Measurements from ENCODE around the gene NPW.
A peak's percentile ranks its signal among the peaks of the same experiment; 100 is the strongest.
"Not testable (repeated sequence)": the region's sequence is repeated elsewhere in the genome, so short reads cannot be mapped to it uniquely, and the experiment has no call there.

The NPW gene

DNA sequence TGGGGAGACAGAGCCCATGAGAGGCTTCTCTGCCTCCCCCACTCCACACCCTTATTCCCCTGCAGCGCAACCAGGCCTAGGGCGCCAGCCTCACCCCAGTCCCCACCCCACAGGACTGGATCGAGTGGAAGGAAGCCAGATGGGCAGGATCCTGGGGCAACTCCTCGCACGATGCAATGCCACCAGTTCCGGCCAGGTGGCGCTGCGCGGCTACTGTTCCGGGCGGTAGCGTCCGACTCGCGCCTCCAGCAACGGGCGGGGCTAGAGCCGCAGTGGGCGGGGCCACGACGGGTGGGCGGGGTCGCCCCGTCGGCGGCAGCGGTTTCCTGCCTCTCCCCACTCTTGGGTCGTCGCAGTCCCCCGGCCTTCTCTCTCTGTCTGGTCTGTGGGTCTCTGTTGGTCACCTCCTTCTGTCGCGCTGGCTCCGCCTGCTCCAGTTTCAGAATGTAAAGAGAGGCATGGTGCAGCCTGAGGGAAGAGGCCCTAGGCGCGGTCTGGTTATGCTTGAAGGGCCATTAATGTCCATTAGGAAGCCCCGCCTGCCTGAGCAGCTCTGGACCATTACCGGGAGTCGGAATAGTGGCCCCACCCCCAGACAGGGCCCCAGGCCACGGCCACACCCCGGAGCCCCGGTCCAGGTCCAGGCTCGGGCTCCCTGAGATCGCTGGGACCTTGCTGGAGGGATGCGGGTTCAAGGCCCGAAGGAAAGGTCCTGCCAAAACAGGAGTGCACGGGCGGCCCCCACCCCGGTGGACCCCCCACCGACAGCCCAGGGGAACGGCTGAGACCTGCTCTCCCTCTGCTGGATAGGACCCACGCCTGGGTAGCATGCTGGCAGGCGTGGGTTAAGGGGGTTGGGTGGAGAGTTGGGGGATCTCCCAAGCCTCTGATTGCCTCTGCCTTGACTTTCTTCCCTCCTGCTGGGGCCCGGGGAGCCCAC is 3.8 kb downstream of the NPW start:
- DNase-seq: peak; percentile 75

DNA sequence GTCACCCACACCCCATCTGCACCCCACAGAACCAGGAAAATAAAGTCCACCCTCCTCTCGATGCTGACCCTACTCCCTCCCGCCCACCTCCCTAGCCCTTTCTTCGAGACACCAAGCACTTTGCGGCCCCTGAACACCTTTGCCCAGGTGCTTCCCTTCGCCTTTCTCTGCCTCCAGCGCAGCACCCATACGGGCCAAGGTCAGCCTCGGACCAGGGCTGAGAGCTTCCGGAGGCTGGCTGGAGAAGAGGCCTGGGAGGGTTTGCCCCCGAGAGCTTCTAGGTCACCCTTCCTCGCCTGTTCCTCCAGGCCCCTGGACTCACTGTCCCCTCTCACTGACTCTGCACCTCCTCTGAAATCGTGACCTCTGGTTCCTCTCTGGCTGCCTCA is 4.4 kb downstream of the NPW start:
- DNase-seq: no peak

DNA sequence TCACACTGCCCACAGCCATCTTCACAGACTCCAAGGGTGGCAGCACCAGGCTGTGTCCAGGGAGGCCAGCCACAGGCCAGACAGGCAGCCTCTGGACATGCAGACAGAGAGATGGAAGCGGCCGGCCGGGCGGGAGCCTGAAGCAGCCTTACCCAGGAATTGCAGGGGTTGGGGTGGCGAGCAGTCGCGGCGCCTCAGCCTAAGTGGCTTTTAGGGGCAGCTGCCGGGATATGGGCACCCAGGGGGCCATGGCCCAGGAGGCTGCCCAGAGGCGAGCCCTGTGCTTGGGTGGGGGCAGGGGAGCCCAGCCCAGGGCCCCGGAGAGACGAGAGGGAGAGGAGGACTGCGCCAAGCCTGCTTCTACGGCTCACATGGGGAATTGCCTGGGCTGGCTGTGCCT is 5.7 kb downstream of the NPW start:
- DNase-seq: no peak

DNA sequence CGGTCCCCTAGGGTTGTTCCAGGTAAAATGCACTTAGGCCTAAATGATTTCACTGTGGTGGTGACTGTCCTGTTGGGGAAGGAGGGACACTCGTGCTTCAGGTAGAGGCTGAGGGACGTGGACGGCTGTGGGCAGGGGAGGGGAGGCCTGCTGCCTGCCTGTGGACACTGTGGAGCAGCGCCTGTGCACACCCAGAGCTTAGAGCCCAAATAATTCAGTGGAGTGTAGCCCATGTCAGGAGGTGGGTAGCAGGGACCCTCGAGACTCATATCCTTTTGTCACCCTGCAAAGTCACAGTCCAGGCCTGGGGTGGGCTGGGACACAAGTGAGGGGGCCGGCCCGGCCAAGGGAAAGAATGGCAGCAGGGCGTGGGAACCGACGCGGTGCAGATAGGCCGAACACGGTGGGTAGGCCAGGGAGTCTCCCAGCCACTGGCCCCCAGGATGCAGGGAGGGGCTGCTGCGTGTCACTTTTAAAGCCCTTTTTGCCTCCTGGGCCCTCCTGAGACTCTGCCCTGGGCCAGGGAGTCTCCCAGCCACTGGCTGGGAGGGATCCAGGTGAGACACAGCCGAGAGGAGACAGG is 6.4 kb downstream of the NPW start:
- no peak for DNase-seq

DNA sequence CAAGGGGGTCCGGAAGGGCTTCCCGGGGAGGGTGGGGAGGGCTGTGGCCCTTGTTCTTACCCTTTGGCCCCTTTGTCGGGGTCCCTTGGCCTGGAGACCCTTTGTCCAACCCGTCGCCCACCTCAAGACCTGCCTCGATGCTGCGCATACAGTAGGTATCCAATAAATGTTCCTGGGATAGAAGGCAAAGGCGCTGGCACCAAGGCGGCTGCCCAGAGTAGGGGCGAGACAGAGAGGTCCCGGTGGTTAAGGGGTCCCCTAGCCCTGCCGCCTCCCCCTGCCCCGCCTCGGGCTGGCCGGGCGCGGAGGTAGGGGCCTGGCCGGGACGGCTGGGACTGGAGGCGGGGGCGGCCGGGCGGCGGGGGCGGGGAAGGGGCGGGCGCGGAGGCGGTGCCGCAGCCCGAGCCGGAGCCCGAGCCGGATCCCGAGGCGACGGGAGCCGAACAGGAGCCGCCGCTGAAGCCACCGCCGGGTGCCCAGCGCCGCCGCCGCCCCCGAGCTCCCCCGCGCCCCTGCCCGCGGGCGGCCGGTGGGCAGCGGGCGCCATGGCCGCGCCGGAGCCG is 7.0 kb downstream of the NPW start, which contains the start of gene NHERF2:
TSS of gene NHERF2 (plus strand) at position 442 of the 563 bp plus-strand sequence. CDS start at position 546, 104 bp downstream.
- DNase-seq: no peak

DNA sequence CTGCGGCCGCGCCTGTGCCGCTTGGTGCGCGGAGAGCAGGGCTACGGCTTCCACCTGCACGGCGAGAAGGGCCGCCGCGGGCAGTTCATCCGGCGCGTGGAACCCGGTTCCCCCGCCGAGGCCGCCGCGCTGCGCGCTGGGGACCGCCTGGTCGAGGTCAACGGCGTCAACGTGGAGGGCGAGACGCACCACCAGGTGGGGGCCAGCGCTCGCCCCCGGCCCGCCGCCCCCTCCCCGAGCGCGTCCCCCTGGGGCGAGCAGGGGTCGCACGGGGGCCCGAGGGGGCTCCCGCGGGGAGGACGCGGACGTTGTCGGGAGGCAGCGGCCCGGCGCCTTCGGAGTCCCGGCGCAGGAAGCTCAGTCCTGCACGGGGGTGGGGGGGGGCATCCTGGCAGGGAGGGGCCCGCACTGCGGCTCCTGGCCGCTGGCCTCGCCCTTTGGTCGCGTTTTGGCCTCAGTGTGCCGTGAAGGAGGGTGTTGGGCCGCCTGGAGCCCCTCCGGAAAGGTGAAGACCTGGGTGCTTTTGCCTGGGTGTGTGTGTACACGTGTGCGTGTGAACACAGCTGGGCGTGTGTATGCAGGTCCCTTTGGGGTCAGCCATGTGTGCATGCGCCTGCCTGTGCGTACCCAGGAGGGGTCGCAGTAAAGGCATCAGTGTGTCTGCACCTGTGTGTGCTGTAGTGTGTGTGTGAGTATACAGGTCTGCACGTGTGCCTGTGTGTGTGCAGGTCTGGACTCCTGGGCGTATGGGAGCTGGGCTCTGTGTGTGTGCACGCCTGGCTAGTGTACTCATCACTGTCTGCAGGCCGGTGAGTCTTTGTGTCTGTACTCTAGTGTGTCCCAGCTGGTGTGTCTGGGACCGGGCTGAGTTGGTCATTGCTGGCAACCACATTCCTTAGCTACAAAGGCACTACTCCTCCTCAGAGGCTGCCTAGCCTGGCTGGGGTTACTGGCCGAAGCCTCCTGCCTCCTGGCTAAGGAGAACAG is 7.7 kb downstream of the NPW start:
- DNase-seq: peak; percentile 49

DNA sequence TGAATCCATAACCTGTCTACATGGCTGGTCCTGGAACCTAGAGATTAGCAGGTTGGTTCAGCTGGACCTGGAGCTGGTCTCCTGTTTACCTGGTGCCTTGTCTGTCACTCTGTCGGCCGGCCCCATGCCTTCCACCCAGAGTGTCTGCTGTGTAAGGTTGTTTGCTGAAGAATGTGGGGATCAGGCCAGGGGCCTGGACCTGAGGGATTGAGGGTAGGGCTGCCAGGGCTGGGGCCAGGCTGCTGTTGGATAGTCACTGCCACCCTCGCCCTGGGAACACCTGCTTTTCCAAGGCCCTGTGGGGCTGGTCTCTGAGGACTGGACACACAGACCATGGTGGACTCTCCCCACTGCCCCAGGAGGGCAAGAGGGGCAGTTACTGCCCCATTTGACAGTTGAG is 8.6 kb downstream of the NPW start:
- DNase-seq: no peak

DNA sequence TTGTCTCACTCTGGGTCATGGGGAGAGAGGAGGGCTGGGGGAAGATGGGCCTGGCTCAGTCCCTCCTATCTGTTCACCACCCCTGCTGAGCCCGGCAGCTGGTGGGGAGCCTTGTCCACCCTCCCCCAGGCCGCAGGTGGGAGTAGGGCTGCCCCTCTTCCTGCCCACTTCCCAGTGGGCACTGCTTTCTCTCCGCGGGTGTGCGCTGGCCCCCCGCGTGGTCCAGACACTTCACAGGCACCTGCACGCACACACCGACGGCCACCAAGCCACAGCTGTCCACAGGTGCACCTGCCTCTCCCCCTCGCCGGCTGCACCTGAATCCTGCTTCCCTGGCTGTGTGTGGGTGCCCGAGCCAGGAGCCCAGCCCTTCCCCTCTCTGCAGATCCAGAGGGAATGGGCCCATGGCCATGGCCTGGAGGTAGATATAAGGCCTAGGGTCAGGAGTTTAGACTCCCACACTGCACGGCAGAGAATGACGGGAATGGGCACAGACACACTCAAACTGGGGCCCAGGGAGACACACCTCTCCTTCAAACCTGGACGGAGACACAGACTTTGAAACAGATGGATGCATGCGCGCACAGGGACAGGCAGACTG is 9.1 kb downstream of the NPW start:
- no peak for DNase-seq

DNA sequence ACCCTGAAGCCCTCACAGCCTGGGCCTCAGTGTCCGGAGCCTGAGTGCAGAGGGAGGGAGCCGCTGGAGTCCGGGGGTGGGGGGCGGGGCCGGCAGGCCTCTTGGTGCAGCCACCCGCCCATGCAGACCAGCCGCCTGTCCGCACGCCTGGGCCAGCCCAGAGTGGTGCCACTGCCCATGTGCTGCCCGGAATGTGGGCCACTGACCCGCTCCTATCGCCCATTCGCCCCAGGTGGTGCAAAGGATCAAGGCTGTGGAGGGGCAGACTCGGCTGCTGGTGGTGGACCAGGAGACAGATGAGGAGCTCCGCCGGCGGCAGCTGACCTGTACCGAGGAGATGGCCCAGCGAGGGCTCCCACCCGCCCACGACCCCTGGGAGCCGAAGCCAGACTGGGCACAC is 9.8 kb downstream of the NPW start:
- no peak for DNase-seq

DNA sequence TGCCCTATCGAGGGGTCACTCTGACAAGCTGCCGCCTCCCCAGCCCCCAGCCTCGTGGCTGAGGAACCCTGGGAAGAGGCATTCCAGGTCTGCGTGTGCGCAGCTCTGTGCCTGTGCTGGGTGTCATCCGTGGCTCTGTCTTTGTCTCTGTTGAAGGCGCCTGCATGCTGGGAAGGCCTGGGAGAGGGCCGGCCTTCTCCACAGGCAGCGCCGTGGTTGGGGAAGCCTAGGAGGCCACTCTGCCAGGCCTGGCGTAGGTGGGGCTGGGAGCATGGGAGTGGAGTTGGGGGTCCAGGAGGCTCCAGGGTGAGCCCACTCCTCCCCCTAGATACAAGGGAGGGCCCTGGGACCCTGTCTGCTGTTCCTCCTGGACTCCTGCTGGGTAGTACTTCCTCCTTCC is 10.5 kb downstream of the NPW start:
- no peak for DNase-seq

DNA sequence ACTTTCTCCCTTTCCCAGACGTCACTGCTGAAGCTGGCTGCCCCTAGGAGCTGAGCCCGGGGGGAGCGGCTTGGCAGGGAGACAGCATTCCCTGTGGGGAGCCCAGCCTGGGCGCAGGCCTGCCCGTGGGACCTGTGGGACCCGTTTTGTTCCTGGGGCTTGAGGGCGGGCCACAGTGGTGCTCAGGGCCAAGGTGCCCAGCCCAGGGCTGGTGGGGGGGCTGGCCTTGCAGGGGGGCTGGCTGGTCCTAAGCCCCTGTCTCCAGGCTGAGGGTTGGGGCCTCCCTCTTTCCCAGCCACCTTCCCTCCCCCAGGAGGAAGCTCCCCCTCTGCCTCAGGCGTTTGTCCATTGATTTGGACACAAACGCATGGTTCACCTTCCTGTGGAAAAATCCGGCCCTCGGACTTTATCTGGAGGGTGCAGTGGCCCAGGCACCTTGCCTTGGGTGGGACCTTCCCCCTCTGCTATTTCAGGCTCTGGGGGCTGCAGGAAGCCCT is 11.5 kb downstream of the NPW start:
- DNase-seq: no peak

DNA sequence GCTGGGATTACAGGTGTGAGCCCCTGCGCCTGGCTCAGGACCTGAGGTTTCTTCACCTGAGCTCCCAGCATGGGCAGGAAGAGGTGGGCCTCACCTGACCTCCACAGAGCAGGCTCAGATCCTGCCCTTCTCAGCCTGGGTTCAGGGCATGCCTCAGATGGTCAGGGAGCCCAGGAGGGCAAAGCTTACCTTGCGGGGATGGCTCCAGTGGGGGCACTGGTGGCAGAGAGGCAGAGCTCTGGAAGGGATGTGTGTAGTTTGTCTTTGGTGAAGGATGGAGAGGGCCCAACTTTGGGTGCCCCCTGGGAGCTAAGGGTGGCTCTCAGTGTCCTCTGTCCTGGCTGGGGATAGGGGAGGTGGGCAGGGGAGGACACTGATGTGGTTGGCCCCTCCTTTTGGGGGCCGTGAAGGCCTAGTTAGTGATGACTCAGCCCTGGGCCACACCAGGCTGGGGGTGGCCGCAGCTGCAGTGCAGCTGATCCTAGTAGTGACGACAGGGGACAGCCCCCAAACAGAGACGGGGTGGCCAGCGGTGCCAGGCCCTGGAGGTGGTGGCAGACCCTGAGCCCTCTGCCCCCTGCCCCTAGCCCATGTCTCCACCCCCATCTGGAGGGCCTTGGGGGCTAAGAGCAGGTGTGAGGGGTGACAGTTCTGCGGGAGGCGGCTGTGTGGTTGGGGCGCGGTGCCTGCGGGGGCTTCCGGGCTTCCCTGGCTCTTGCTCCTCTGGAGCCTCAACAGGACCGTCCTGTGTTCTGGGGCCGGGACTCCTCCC is 12.9 kb downstream of the NPW start:
- DNase-seq: no peak

DNA sequence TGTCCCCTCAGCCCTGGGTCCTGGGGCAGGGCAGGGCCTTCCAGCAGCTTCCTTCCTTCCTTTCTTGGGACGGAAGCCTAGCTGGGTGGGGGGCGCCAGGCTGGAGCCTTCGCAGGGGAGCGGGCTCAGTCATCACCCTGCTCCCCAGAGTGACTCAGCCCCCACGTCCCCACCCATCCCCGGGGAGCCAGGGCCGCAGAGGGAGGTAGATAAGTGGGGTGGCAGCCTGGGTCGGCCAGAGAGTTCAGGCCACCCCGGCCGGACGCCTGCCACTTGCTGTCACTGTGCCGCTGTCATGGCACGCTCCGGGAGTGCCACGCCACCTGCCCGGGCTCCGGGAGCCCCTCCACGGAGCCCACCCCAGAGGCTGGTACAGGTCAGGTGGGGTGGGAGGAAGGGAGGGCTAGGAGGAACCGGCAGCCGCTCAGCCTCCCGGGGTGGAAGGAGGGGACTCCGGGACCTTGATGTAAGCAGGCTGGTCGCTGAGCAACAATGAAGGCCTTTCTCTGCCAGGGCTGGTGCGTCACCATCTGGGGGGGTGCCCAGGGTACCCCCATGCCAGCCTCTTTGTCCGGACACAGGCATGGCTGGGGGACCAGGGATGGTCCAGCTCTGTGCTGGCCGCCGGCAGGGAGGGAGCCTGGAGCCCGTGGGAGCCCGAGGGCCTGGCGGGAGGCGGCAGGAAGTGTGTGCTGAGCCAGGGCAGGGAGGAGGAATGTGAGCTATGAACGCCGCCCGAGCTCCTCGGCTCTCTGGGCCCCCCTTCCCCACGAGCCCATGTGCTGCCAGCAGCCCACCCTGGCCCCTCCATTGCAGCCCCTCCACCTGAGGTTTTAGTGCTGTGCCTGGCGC is 13.7 kb downstream of the NPW start:
- DNase-seq: peak; percentile 70

DNA sequence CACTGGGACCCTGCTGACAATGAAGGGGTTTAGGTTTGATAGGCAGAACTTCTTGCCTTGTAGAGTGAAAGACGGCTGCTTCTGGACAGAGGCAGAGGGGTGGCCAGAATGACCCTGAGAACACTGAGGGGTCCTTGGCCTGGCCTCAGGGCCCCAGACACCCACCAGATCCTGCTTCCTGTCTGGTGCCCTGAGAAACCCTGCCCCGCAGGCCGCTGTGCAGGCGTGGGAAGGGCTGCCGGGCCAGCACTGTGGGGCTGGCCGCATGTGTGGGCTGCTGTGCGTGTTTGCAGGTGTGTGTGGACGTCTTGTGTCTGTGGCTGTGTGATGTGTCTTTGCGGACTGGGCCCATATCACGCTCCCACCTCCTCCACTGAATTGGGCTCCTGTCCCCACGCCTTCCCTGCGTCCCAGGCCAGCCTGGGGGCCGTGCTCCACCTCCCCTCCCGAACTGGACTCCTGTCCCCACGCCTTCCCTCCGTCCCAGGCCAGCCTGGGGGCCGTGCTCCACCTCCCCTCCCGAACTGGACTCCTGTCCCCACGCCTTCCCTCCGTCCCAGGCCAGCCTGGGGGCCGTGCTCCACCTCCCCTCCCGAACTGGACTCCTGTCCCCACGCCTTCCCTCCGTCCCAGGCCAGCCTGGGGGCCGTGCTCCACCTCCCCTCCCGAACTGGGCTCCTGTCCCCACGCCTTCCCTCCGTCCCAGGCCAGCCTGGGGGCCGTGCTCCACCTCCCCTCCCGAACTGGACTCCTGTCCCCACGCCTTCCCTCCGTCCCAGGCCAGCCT is 14.5 kb downstream of the NPW start:
- not testable (repeated sequence) for DNase-seq

DNA sequence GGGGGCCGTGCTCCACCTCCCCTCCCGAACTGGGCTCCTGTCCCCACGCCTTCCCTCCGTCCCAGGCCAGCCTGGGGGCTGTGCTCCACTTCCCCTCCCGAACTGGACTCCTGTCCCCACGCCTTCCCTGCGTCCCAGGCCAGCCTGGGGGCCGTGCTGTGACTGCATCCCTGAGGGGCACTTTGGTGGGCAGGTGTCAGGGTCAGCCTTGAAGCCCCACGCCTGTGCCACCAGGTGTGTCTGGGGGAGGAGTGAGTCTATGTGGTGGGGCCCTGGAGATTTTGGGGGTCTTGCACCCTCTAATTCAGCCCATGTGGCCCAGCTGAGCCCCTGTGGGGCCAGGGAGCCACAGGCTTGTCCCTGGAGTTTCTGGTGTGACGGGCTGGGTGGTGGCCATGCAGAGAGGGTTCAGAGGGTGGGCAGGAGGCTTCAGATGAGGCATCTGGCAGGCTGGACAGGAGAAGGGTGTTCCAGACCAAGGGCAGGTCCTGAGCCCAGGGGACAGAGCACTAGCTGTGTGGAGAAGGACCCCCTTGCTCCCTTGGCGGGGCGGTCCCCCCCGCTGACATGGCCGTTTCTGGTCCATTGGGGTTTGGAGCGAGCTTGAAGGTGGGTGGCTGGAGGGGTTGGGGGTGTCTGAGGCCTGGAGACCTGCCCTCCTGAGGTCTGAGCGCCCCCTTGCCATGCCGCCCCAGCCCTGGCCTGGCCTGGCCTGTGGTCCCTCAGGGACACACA is 15.3 kb downstream of the NPW start:
- no peak for DNase-seq

DNA sequence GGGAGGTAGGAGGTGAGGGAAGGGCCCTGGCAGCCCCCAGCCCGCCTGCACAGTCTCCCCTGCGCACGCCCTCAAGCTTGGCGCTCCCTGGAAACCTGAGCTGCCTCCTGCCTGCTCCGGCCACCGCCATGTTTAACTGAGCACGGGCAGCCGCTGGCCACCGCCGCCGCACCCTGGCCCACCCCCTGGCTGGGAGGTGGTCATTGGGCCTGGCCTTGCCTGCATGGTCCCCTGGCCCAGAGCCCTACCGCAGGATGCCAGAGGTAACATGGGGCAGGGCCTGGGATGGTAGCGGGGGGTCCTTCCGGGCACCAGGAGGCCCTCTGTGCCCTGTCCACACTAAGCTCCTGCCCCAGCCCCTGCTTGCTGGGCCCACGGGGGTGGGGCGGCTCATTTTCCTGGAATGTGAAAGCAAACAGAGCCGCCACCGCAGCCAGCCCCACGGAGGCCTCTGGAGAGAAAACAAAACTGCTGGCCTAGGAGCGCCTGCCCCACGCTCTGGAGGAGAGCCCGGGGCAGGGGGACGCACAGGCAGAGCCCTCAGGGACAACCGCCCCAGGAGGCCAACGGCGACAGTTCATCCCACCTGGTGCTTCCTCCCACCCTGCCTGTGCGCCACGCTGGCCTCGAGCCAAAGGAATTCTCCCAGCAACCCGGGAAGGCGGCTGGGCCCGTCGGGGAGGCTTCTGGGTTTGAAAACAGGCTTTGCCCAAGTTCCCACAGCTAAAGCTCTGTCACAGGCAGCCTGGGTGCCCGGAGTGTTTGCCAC is 16.0 kb downstream of the NPW start:
- peak; percentile 73 for DNase-seq

DNA sequence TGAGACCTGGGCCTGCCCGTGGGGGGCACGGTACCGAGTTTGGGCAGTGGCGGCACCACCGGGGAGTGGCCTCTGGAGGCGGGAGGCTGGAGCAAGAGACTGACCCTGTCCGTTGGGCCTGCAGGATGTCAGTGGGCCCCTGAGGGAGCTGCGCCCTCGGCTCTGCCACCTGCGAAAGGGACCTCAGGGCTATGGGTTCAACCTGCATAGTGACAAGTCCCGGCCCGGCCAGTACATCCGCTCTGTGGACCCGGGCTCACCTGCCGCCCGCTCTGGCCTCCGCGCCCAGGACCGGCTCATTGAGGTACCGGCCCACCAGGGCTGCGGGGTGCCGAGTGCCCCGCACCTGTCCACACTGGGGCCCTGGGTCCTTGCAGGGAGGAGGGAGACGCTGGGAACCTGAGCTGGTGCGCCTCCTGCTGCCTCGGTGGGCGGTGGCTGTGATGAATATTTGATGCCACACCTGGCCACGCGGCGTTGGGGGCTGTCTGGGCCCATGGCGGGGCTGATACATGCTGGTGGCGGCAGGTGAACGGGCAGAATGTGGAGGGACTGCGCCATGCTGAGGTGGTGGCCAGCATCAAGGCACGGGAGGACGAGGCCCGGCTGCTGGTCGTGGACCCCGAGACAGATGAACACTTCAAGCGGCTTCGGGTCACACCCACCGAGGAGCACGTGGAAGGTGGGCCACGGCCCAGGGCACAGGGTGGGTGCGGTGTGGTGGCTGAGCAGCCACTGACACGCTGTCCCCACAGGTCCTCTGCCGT is 16.8 kb downstream of the NPW start:
- no peak for DNase-seq
